Fibroblast of lung (primary cell): Measurements from ENCODE around the gene DCST2.

Experiments
- CTCF ChIP-seq, 2 donors: IDR thresholded peaks in 1 of 2; conservative IDR thresholded peaks in 1 of 2; 1 replicate in 1 of 2; 2 replicates in 1 of 2; pipeline ENCODE4 v1.5.1; 2011 to 2012; ENCODE audit warnings: low read length in 2 of 2, control low read depth in 1 of 2, inconsistent platforms in 1 of 2, low read depth in 1 of 2, mild to moderate bottlenecking in 1 of 2
- EZH2 ChIP-seq: IDR thresholded peaks from 2 replicates; pipeline ENCODE4 v1.5.1; 2012; ENCODE audit warnings: low read length, control low read depth, mild to moderate bottlenecking; ENCODE audit errors: missing control alignments

GRCh38 chr1:155057104-155057503, 23.5 kb upstream of the DCST2 start:
- TF ChIP-seq CTCF (conservative IDR thresholded peaks at IDR 0.05 in 1 of 2, IDR thresholded peaks at IDR 0.05 in 1 of 2; ENCODE audit: low read depth in 1 of 2, low read length in 2 of 2) (no peak), EZH2 (no peak)
